HL-60 (cell line): ENCODE data around the gene SPATS2.

Experiments
- DNase-seq, 2 experiments: peaks; one replicate each; pipeline ENCODE4 v3.0.0-alpha.2; 2010 to 2020; ENCODE audit warnings: low read depth in 1 of 2, low spot score in 1 of 2
- H3K27ac ChIP-seq: fragments of 250-450 bp; sonication (Bioruptor Pico); replicated peaks from 2 replicates; pipeline ENCODE4 v1.5.1; 2020; ENCODE audit warnings: mild to moderate bottlenecking, moderate library complexity
- H3K27me3 ChIP-seq: fragments of 250-450 bp; sonication (Bioruptor Pico); 2 replicates; pipeline ENCODE4 v1.5.1; 2021; ENCODE audit warnings: mild to moderate bottlenecking, moderate library complexity; ENCODE audit not compliant: insufficient read depth, poor library complexity, severe bottlenecking
- H3K4me3 ChIP-seq: replicated peaks from 2 replicates; pipeline ENCODE4 v1.5.1; 2011; ENCODE audit warnings: mild to moderate bottlenecking, control low read depth, low read length; ENCODE audit not compliant: insufficient read depth
- GABPA ChIP-seq: IDR thresholded peaks from 2 replicates; pipeline ENCODE4 v1.6.1; 2012; ENCODE audit warnings: low read depth
- POLR2AphosphoS5 ChIP-seq: IDR thresholded peaks from 2 replicates; pipeline ENCODE4 v1.6.1; 2012; ENCODE audit warnings: low read depth
- SPI1 ChIP-seq: IDR thresholded peaks from 2 replicates; pipeline ENCODE4 v1.6.1; 2012; ENCODE audit warnings: low read depth, mild to moderate bottlenecking, borderline replicate concordance
- TF ChIP-seq, protein P1 (sequence below): IDR thresholded peaks from one replicate; pipeline ENCODE4 v1.5.1; 2011; ENCODE audit warnings: low read length, control low read depth, inconsistent platforms; ENCODE audit not compliant: insufficient read depth
- TF ChIP-seq, protein P2 (sequence below): IDR thresholded peaks from 2 replicates; pipeline ENCODE4 v1.6.1; 2012; ENCODE audit warnings: low read depth; ENCODE audit not compliant: insufficient replicate concordance

Gene SPATS2

DNA sequence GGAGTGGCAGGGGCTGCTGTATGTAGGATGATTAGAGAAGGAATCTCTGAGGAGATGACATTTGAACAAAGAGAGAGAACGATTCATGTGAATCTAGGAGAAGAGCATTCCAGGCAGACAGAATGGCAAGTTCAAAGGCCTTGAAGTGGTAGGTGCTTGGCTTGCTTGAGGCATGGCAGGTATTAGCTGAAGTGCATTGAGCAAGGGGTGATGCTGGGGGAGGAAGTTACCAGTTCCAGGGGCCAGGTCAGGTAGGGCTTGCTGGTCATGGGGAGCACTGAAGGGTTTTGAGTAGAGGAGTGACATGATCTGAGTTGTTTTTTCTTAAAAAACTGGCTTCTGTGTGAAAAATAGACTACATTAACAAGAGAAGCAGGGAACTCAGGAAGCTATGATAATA, 71.8 kb downstream of the SPATS2 start:
- TF ChIP-seq GABPA (no peak), POLR2AphosphoS5 (no peak), SPI1 (no peak)
- TF ChIP-seq, protein P1, sequence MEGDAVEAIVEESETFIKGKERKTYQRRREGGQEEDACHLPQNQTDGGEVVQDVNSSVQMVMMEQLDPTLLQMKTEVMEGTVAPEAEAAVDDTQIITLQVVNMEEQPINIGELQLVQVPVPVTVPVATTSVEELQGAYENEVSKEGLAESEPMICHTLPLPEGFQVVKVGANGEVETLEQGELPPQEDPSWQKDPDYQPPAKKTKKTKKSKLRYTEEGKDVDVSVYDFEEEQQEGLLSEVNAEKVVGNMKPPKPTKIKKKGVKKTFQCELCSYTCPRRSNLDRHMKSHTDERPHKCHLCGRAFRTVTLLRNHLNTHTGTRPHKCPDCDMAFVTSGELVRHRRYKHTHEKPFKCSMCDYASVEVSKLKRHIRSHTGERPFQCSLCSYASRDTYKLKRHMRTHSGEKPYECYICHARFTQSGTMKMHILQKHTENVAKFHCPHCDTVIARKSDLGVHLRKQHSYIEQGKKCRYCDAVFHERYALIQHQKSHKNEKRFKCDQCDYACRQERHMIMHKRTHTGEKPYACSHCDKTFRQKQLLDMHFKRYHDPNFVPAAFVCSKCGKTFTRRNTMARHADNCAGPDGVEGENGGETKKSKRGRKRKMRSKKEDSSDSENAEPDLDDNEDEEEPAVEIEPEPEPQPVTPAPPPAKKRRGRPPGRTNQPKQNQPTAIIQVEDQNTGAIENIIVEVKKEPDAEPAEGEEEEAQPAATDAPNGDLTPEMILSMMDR, result no peak
- TF ChIP-seq, protein P2, sequence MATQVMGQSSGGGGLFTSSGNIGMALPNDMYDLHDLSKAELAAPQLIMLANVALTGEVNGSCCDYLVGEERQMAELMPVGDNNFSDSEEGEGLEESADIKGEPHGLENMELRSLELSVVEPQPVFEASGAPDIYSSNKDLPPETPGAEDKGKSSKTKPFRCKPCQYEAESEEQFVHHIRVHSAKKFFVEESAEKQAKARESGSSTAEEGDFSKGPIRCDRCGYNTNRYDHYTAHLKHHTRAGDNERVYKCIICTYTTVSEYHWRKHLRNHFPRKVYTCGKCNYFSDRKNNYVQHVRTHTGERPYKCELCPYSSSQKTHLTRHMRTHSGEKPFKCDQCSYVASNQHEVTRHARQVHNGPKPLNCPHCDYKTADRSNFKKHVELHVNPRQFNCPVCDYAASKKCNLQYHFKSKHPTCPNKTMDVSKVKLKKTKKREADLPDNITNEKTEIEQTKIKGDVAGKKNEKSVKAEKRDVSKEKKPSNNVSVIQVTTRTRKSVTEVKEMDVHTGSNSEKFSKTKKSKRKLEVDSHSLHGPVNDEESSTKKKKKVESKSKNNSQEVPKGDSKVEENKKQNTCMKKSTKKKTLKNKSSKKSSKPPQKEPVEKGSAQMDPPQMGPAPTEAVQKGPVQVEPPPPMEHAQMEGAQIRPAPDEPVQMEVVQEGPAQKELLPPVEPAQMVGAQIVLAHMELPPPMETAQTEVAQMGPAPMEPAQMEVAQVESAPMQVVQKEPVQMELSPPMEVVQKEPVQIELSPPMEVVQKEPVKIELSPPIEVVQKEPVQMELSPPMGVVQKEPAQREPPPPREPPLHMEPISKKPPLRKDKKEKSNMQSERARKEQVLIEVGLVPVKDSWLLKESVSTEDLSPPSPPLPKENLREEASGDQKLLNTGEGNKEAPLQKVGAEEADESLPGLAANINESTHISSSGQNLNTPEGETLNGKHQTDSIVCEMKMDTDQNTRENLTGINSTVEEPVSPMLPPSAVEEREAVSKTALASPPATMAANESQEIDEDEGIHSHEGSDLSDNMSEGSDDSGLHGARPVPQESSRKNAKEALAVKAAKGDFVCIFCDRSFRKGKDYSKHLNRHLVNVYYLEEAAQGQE, result no peak
- Histone ChIP-seq H3K27ac (no peak overlapping the region), H3K27me3 (no peaks in the 10 kb centered on the region), H3K4me3 (no peak overlapping the region)
- DNase-seq, result no peak

DNA sequence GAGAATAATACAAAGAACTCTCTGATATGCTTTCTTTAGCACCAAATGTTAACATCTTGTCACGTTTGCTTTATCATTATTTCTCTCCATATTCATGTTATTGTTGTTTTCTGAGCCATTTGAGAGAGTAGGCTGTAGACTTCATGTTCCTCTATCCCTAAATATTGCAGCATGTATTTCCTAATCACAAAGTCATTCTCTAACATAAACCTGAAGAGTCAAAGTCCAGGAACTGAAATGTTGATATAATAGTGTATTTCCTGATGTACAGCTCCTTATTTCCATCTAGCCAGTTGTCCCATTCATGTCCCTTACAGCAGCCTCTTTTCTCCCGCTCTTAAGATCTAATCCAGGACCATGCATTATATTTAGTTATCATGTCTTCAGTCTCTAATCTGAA, 72.8 kb downstream of the SPATS2 start:
- no peaks in the 10 kb centered on the region for H3K27me3 ChIP-seq
- TF ChIP-seq SPI1 (no peak), GABPA (no peak), POLR2AphosphoS5 (no peak)
- TF ChIP-seq, protein P1, result no peak
- TF ChIP-seq, protein P2, result no peak
- no peak for DNase-seq
- H3K27ac ChIP-seq, result no peak overlapping the region
- no peak overlapping the region for H3K4me3 ChIP-seq

DNA sequence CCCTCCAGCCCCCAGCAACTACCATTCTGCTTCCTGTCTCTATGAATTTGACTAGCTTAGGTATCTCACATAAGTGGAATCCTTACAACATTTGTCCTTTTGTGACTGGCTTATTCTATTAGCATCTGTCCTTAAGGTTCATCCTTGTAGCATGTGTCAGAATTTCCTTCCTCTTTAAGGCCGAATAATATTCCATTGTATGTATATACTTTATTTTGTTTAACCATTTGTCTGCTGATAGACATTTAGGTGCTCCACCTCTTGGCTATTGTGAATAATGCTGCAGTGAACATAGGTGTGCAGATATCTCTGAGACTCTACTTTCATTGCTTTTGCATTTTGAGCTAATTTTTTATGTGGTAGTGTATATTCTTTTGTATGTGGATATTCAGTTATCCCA, 75.7 kb downstream of the SPATS2 start:
- no peak overlapping the region for H3K4me3 ChIP-seq
- H3K27me3 ChIP-seq, result no peaks in the 10 kb centered on the region
- H3K27ac ChIP-seq, result no peak overlapping the region
- no peak for TF ChIP-seq GABPA
- TF ChIP-seq SPI1, result no peak
- no peak for DNase-seq

DNA sequence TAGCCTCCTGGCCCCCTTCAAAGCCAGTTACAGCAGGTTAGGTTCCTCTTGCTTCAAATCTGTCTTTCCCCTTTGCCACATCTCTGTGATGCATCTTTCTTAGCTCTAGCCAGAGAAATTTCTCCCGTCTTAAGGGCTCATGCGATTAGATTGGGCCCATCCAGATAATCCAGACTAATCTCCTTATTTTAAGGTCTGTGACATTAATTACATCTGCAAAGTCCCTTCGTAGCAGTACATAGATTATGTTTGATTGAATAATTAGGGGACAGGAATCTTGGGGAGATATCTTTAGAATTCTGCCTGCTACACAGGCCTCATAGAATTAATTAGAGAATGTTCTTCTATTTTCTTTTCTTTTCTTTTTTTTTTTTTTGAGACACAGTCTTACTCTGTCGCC, 79.3 kb downstream of the SPATS2 start:
- DNase-seq, result no peak
- no peaks in the 10 kb centered on the region for H3K27me3 ChIP-seq
- no peak overlapping the region for H3K4me3 ChIP-seq
- no peak overlapping the region for H3K27ac ChIP-seq
- TF ChIP-seq SPI1, result no peak
- TF ChIP-seq, protein P2, result no peak
- no peak for TF ChIP-seq GABPA
- TF ChIP-seq POLR2AphosphoS5, result no peak
- TF ChIP-seq, protein P1, result no peak
